Mesenchymal stem cell (in vitro differentiated cells and primary cell): ENCODE results near the gene PTPRE.

Experiments
- DNase-seq: peaks from one replicate; pipeline ENCODE4 v3.0.0-alpha.2; 2013
- H2AFZ ChIP-seq: one replicate; pipeline ENCODE4 v1.6.1; 2013; ENCODE audit warnings: low read depth, mild to moderate bottlenecking, control low read depth, inconsistent platforms, low read length, moderate library complexity
- H2AK5ac ChIP-seq: 2 replicates; pipeline ENCODE4 v1.6.1; 2013; ENCODE audit warnings: low read length, moderate library complexity, mild to moderate bottlenecking, inconsistent platforms; ENCODE audit not compliant: severe bottlenecking
- H2BK120ac ChIP-seq: one replicate; pipeline ENCODE4 v1.6.1; 2013; ENCODE audit warnings: low read depth, mild to moderate bottlenecking, inconsistent platforms, low read length, moderate library complexity
- H2BK12ac ChIP-seq, 2 experiments: one replicate each; pipeline ENCODE4 v1.6.1; 2013; ENCODE audit warnings: inconsistent platforms in 2 of 2, low read length in 2 of 2, mild to moderate bottlenecking in 2 of 2, moderate library complexity in 2 of 2, control low read depth in 1 of 2
- H2BK15ac ChIP-seq: one replicate; pipeline ENCODE4 v1.6.1; 2013; ENCODE audit warnings: mild to moderate bottlenecking, low read depth, inconsistent platforms; ENCODE audit not compliant: poor library complexity, severe bottlenecking
- H2BK5ac ChIP-seq: 2 replicates; pipeline ENCODE4 v1.6.1; 2013; ENCODE audit warnings: low read depth, mild to moderate bottlenecking, low read length, control low read depth, inconsistent platforms; ENCODE audit not compliant: poor library complexity, severe bottlenecking
- H3K14ac ChIP-seq, 2 experiments: one replicate each; pipeline ENCODE4 v1.6.1; 2013; ENCODE audit warnings: inconsistent platforms in 2 of 2, low read length in 2 of 2, control low read depth in 1 of 2, mild to moderate bottlenecking in 1 of 2, moderate library complexity in 1 of 2
- H3K18ac ChIP-seq, 2 experiments: one replicate each; pipeline ENCODE4 v1.6.1; 2013; ENCODE audit warnings: inconsistent platforms in 2 of 2, low read length in 2 of 2, control low read depth in 1 of 2, low read depth in 1 of 2, mild to moderate bottlenecking in 1 of 2
- H3K23ac ChIP-seq, 2 experiments: one replicate each; pipeline ENCODE4 v1.6.1; 2013; ENCODE audit warnings: inconsistent platforms in 2 of 2, low read length in 2 of 2, mild to moderate bottlenecking in 2 of 2, moderate library complexity in 2 of 2, control low read depth in 1 of 2
- H3K27ac ChIP-seq: 2 replicates; pipeline ENCODE4 v1.5.1; 2013; ENCODE audit warnings: mild to moderate bottlenecking, moderate library complexity, low read length, control low read depth, inconsistent platforms; ENCODE audit not compliant: poor library complexity, severe bottlenecking
- H3K27me3 ChIP-seq, 2 experiments: 2 replicates each; pipeline versions ENCODE4 v1.6.1 to v1.7.0; 2013; ENCODE audit warnings: low read length in 2 of 2, mild to moderate bottlenecking in 2 of 2, moderate library complexity in 2 of 2, control low read depth in 1 of 2, inconsistent platforms in 1 of 2; ENCODE audit not compliant: control insufficient read depth in 1 of 2, insufficient read depth in 1 of 2
- H3K36me3 ChIP-seq, 2 experiments: 2 replicates each; pipeline versions ENCODE4 v1.6.1 to v1.7.0; 2013; ENCODE audit warnings: low read length in 2 of 2, control low read depth in 1 of 2, inconsistent platforms in 1 of 2, low read depth in 1 of 2, mild to moderate bottlenecking in 1 of 2; ENCODE audit not compliant: insufficient read depth in 2 of 2, control insufficient read depth in 1 of 2
- H3K4ac ChIP-seq, 2 experiments: one replicate each; pipeline ENCODE4 v1.6.1; 2013; ENCODE audit warnings: inconsistent platforms in 2 of 2, low read length in 2 of 2, mild to moderate bottlenecking in 2 of 2, moderate library complexity in 2 of 2, control low read depth in 1 of 2, low read depth in 1 of 2
- H3K4me1 ChIP-seq: 2 replicates; pipeline ENCODE4 v1.6.1; 2013; ENCODE audit warnings: low read depth, low read length, control low read depth; ENCODE audit not compliant: control insufficient read depth, insufficient read depth
- H3K4me2 ChIP-seq: 2 replicates; pipeline ENCODE4 v1.6.1; 2013; ENCODE audit warnings: low read length, mild to moderate bottlenecking, inconsistent platforms; ENCODE audit not compliant: poor library complexity, severe bottlenecking
- H3K4me3 ChIP-seq, 2 experiments: 2 replicates each; pipeline versions ENCODE4 v1.5.1 to v1.7.0; 2013; ENCODE audit warnings: low read length in 2 of 2, mild to moderate bottlenecking in 2 of 2, control low read depth in 1 of 2, low read depth in 1 of 2; ENCODE audit not compliant: insufficient read depth in 1 of 2
- H3K79me1 ChIP-seq: replicated peaks from 2 replicates; pipeline ENCODE4 v1.6.1; 2013; ENCODE audit warnings: mild to moderate bottlenecking, control low read depth, low read length, inconsistent platforms; ENCODE audit not compliant: poor library complexity, severe bottlenecking
- H3K9ac ChIP-seq: 2 replicates; pipeline ENCODE4 v1.7.0; 2013; ENCODE audit warnings: mild to moderate bottlenecking, low read length, moderate library complexity
- H3K9me3 ChIP-seq: 2 replicates; pipeline ENCODE4 v1.7.0; 2013; ENCODE audit warnings: mild to moderate bottlenecking, low read length; ENCODE audit not compliant: control insufficient read depth
- H4K8ac ChIP-seq: one replicate; pipeline ENCODE4 v1.6.1; 2013; ENCODE audit warnings: inconsistent platforms, mild to moderate bottlenecking, low read length, moderate library complexity
- H4K91ac ChIP-seq: one replicate; pipeline ENCODE4 v1.6.1; 2013; ENCODE audit warnings: mild to moderate bottlenecking, low read length, inconsistent platforms
- WGBS: methylation state at CpG from one replicate; pipeline ENCODE4 v1.1.7; 2013; ENCODE audit warnings: mixed read lengths; 5-methylcytosine and 5-hydroxymethylcytosine counted together

Gene PTPRE

GRCh38 chr10:128095027-128095752, 188.3 kb downstream of the PTPRE start:
- H2BK5ac ChIP-seq = no peak overlapping the region
- no peak overlapping the region for H3K4ac ChIP-seq
- WGBS = 90% methylated on average over 7 of the region's 11 CpGs

DNA sequence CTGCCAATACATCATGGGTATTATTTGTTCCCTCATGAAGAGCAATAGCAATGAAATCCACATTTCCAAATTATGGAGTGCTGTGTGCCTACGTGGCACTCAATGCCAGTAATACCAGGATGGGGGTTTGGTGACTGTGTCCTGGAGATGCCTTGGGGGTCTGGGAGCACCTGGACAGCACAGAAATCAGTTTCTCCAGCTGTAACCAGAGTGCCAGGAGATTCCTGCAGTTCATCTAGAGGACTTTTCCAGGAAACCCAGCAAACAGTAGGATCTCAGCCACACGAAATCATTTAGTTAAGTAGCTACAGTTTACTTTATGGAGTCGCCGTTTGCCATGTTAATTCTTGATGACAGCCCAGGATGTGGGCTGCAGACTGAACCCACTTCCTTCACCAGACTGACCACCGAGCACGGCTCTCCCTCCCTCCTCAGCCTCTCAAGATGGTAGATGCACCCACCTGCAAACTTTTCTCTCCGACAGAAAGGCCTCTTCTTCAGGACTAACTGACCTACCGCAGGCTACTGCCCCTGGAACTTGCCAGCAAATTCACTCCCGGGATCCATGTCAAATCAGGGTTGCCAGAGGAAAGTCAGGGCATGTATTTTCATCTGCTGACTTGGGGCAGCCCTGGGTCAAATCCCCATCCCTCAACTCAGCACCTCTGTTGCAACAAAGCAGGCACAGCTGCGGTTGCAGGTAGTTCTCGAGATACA, 189.0 kb downstream of the PTPRE start:
- no peak overlapping the region for H3K18ac ChIP-seq
- no peak overlapping the region for H3K4ac ChIP-seq

More at GRCh38 chr10:128095027-128095752, 188.3 kb downstream of the PTPRE start:
- Histone ChIP-seq H3K23ac (no peak overlapping the region), H3K36me3 (peaks cover 4 to 7% of the 10 kb centered on the region in 2 experiments), H3K9ac (no peak overlapping the region), H3K27ac (no peak overlapping the region), H3K4me2 (no peak overlapping the region), H2BK12ac (no peak overlapping the region), H2BK15ac (no peak overlapping the region), H2AK5ac (no peak overlapping the region), H2AFZ (no peak overlapping the region), H3K14ac (no peak overlapping the region), H2BK120ac (no peak overlapping the region), H4K8ac (no peak overlapping the region), H4K91ac (no peak overlapping the region), H3K18ac (no peak overlapping the region), H3K9me3 (no peaks in the 10 kb centered on the region), H3K4me3 (no peak overlapping the region), H3K79me1 (peaks cover 16% of the 10 kb centered on the region), H3K4me1 (peaks cover 2% of the 10 kb centered on the region), H3K27me3 (no peaks in the 10 kb centered on the region)
- no peak for DNase-seq

GRCh38 chr10:128096486-128097199, 189.7 kb downstream of the PTPRE start:
- no peak overlapping the region for H3K4me3 ChIP-seq
- WGBS = 92% methylated on average over 5 of the region's 5 CpGs
- no peak overlapping the region for H3K4me2 ChIP-seq

More for the DNA sequence above, 189.0 kb downstream of the PTPRE start:
- H4K8ac ChIP-seq = no peak overlapping the region
- no peak overlapping the region for H2BK12ac ChIP-seq
- no peak overlapping the region for H2AK5ac ChIP-seq
- no peak overlapping the region for H2BK15ac ChIP-seq
- H2BK120ac ChIP-seq = no peak overlapping the region
- no peak overlapping the region for H3K23ac ChIP-seq
- 91% methylated on average over 11 of the region's 11 CpGs for WGBS
- H3K9me3 ChIP-seq = no peaks in the 10 kb centered on the region
- no peak overlapping the region for H3K4me2 ChIP-seq
- H3K9ac ChIP-seq = no peak overlapping the region
- H4K91ac ChIP-seq = no peak overlapping the region
- H3K79me1 ChIP-seq = peaks cover 16% of the 10 kb centered on the region
- H2AFZ ChIP-seq = no peak overlapping the region
- no peak for DNase-seq
- no peak overlapping the region for H3K4me3 ChIP-seq
- no peak overlapping the region for H2BK5ac ChIP-seq
- H3K27ac ChIP-seq = no peak overlapping the region
- H3K27me3 ChIP-seq = no peaks in the 10 kb centered on the region
- no peak overlapping the region for H3K14ac ChIP-seq
- H3K36me3 ChIP-seq = peaks cover 6 to 7% of the 10 kb centered on the region in 2 experiments
- peaks cover 2% of the 10 kb centered on the region for H3K4me1 ChIP-seq

GRCh38 chr10:128097783-128098182, 190.9 kb downstream of the PTPRE start:
- H3K9me3 ChIP-seq = no peaks in the 10 kb centered on the region
- H3K14ac ChIP-seq = no peak overlapping the region
- H4K91ac ChIP-seq = no peak overlapping the region
- peaks cover 2% of the 10 kb centered on the region for H3K4me1 ChIP-seq
- no peak overlapping the region for H3K4me3 ChIP-seq
- DNase-seq = no peak
- no peak overlapping the region for H2BK5ac ChIP-seq
- no peaks in the 10 kb centered on the region for H3K27me3 ChIP-seq
- H3K23ac ChIP-seq = no peak overlapping the region
- peaks cover 16% of the 10 kb centered on the region for H3K79me1 ChIP-seq
- H3K4ac ChIP-seq = no peak overlapping the region
- 93% methylated on average over 8 of the region's 8 CpGs for WGBS
- no peak overlapping the region for H3K9ac ChIP-seq
- H2BK12ac ChIP-seq = no peak overlapping the region
- no peak overlapping the region for H3K18ac ChIP-seq
- no peak overlapping the region for H2AK5ac ChIP-seq
- no peak overlapping the region for H4K8ac ChIP-seq
- H3K27ac ChIP-seq = no peak overlapping the region
- H3K36me3 ChIP-seq = peaks cover 9% of the 10 kb centered on the region in 2 experiments
- no peak overlapping the region for H2BK120ac ChIP-seq
- H2BK15ac ChIP-seq = no peak overlapping the region
- no peak overlapping the region for H2AFZ ChIP-seq
- no peak overlapping the region for H3K4me2 ChIP-seq

More at GRCh38 chr10:128096486-128097199, 189.7 kb downstream of the PTPRE start:
- no peak for DNase-seq
- H2BK5ac ChIP-seq = no peak overlapping the region
- H3K9me3 ChIP-seq = no peaks in the 10 kb centered on the region
- no peak overlapping the region for H3K18ac ChIP-seq
- H3K27ac ChIP-seq = no peak overlapping the region
- no peak overlapping the region for H2BK12ac ChIP-seq
- H2BK15ac ChIP-seq = no peak overlapping the region
- H3K79me1 ChIP-seq = peaks cover 16% of the 10 kb centered on the region
- peaks cover 2% of the 10 kb centered on the region for H3K4me1 ChIP-seq
- H4K8ac ChIP-seq = no peak overlapping the region
- no peak overlapping the region for H3K9ac ChIP-seq
- H2AK5ac ChIP-seq = no peak overlapping the region
- no peak overlapping the region for H3K14ac ChIP-seq
- peaks cover 7 to 9% of the 10 kb centered on the region in 2 experiments for H3K36me3 ChIP-seq
- H3K4ac ChIP-seq = no peak overlapping the region
- H2BK120ac ChIP-seq = no peak overlapping the region
- H3K23ac ChIP-seq = no peak overlapping the region
- no peak overlapping the region for H2AFZ ChIP-seq
- no peak overlapping the region for H4K91ac ChIP-seq
- no peaks in the 10 kb centered on the region for H3K27me3 ChIP-seq
